Adrenal gland (tissue), 5 donors: ENCODE results near the gene PTK6.

Experiments
- CTCF ChIP-seq, 6 experiments: fragments of 450-650 bp in 4 of 6; fragments of 200-600 bp in 2 of 6; sonication (generic) in 1 of 6; IDR thresholded peaks; 1 replicate in 5 of 6; 2 replicates in 1 of 6; pipeline versions ENCODE4 v1.5.1 to v1.8.0; 2016 to 2021; ENCODE audit warnings: antibody characterized with exemption in 6 of 6, mild to moderate bottlenecking in 2 of 6, moderate library complexity in 1 of 6
- POLR2A ChIP-seq, 2 donors: fragments of 450-650 bp; IDR thresholded peaks; one replicate each; pipeline ENCODE4 v1.6.1; 2017; ENCODE audit warnings: antibody characterized with exemption in 2 of 2, mild to moderate bottlenecking in 2 of 2, moderate library complexity in 1 of 2
- donor health status: DM: no; HTN: no; CAD: no.

GRCh38 chr20:63497946-63498935 is 38.9 kb downstream of the PTK6 start:
- TF ChIP-seq POLR2A (IDR thresholded peaks at IDR 0.05) (peak in 1 of 2 donors; percentile 28), CTCF (IDR thresholded peaks at IDR 0.05) (peak in 1 of 6 experiments; percentile 4)
